ENCODE results near the gene PSMD1. TPM values are rescaled to one million over a fixed set of nuclear protein-coding genes. Genes with fewer than 3 reads are reported as not detected.
"Not testable (repeated sequence)": the region's sequence is repeated elsewhere in the genome, so short reads cannot be mapped to it uniquely, and the experiment has no call there.

Gene PSMD1
- total RNA-seq, 2 donors from 2014 or later: 74.1 to 114 TPM

DNA sequence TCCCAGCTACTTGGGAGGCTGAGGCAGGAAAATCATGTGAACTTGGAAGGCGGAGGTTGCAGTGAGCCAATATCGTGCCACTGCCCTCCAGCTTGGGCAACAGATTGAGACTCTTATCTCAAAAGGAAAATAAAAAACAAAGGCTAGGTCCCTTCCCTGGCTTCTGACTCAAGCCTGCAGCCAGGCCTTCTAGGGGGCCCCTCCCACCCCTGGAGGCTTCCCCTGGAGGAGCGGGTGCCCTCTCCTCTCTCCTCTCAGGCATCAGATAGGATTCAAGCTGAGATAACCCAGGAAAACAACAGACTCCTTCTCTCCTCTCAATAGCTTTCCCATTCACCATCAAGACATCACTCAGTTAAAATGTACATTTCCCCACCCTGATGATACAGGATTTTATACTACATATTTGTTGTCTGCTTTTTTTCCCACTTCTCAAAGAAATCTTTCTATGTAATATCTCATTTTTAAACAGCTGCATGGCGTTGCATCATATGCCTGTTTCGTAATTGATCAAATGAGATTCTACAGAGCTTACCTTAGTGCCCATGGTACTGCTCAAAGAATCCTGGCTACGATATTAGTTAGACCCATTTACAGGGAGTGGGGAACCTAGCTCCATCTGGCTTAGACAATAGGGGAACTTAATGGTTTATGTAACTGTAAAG is 40.0 kb upstream of the PSMD1 start:
- Histone ChIP-seq H3K4me1 (no peaks in the 10 kb centered on the region), H3K9me3 (no peaks in the 10 kb centered on the region), H3K9ac (ENCODE audit: low read depth in 2 of 2, low read length in 2 of 2) (no peak overlapping the region), H3K36me3 (no peaks in the 10 kb centered on the region), H3K27ac (no peak overlapping the region), H3K27me3 (no peaks in the 10 kb centered on the region), H3K4me3 (no peak overlapping the region)
- TF ChIP-seq, protein P1, sequence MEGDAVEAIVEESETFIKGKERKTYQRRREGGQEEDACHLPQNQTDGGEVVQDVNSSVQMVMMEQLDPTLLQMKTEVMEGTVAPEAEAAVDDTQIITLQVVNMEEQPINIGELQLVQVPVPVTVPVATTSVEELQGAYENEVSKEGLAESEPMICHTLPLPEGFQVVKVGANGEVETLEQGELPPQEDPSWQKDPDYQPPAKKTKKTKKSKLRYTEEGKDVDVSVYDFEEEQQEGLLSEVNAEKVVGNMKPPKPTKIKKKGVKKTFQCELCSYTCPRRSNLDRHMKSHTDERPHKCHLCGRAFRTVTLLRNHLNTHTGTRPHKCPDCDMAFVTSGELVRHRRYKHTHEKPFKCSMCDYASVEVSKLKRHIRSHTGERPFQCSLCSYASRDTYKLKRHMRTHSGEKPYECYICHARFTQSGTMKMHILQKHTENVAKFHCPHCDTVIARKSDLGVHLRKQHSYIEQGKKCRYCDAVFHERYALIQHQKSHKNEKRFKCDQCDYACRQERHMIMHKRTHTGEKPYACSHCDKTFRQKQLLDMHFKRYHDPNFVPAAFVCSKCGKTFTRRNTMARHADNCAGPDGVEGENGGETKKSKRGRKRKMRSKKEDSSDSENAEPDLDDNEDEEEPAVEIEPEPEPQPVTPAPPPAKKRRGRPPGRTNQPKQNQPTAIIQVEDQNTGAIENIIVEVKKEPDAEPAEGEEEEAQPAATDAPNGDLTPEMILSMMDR (IDR thresholded peaks at IDR 0.05): no peak
- DNase-seq: no peak
- intact Hi-C loops (cut with DNase I): no loop called here

DNA sequence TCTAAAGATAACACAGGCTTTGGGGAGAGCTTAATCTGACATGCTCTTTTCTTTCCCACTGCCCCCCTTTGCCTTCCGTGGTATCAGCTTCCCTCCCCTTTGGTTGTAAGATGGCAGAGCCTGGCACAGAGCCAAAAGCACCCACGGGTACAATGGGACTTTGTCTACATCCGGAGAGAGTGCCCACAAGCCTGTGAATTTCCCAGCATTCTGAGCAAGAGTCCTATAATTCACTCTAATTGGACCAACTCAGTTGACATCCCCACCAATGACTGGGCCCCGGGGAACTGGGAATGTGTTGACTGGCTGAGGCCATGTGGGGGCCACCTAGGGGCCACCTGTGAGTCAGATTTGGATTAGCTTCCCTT is 39.5 kb upstream of the PSMD1 start:
- Histone ChIP-seq H3K4me1 (no peaks in the 10 kb centered on the region), H3K27ac (no peak overlapping the region), H3K9ac (ENCODE audit: low read depth in 2 of 2, low read length in 2 of 2) (no peak overlapping the region), H3K36me3 (no peaks in the 10 kb centered on the region), H3K9me3 (no peaks in the 10 kb centered on the region), H3K4me3 (no peak overlapping the region), H3K27me3 (no peaks in the 10 kb centered on the region)
- DNase-seq: no peak
- TF ChIP-seq, protein P1 (IDR thresholded peaks at IDR 0.05): no peak
- intact Hi-C loops (cut with DNase I): no loop called here

DNA sequence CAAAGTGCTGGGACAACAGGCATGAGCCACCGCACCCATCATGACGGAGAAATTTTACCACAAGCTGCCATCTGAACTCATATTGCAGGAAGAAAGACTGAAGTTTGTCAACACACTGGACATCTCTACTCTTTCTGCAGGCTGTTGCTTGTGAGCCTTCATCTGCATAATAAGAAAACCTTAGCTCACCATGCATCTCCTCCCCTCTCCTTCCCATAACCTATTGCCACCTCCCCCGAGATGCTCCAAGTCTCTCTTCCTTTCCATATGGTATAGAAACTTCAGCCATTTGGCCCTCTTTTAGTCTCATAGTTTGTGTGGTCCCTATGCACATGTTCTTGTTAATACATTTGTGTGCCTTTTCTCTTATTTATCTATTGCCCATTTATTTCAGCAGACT is 38.5 kb upstream of the PSMD1 start:
- H3K9me3 ChIP-seq: no peaks in the 10 kb centered on the region
- H3K4me3 ChIP-seq: no peak overlapping the region
- intact Hi-C loops (cut with DNase I): no loop called here
- no peaks in the 10 kb centered on the region for H3K27me3 ChIP-seq
- TF ChIP-seq, protein P1 (IDR thresholded peaks at IDR 0.05): no peak
- no peak for DNase-seq
- H3K4me1 ChIP-seq: no peaks in the 10 kb centered on the region
- H3K9ac ChIP-seq (ENCODE audit: low read depth in 2 of 2, low read length in 2 of 2): no peak overlapping the region
- no peak overlapping the region for H3K27ac ChIP-seq
- H3K36me3 ChIP-seq: no peaks in the 10 kb centered on the region

DNA sequence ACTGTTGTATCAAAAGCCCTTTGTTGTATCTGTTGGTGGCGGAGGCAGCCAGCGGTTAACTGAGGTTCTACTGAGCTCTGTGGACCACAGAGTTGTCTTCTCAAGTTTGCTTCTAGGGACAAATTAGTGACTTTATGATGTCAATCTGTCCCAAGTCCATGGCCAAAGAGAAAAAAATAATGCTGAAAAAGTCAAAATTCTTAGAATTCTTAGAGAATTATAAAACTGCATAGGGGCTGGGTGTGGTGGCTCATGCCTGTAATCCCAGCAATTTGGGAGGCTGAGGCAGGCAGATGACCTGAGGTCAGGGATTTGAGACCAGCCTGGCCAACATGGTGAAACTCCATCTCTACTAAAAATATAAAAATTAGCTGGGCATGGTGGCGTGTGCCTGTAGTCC is 31.6 kb upstream of the PSMD1 start:
- H3K4me3 ChIP-seq; H3K9ac ChIP-seq (ENCODE audit: low read depth in 2 of 2, low read length in 2 of 2); DNase-seq; H3K27ac ChIP-seq; H3K36me3 ChIP-seq; intact Hi-C loops (cut with DNase I); H3K27me3 ChIP-seq; H3K4me1 ChIP-seq; H3K9me3 ChIP-seq: not testable (repeated sequence)

DNA sequence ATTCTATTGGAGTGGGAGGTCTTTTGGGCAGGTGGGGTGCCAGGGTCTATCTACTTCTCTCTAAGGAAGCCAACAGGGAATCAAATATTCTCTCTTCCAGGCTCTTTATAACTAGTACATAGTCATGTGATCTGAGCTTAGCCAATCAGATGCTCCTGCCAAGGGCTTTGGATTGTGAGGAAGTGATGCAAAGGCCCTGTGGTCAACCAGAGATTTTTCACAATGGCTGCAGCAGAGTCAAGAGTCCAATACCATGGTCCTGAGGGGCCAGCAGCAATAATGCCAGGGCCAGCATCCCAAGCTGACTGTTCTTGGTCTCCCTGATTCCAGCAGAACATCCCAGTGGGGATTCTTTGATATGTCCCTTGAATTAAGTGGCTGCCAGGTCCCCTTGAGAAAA is 27.8 kb upstream of the PSMD1 start:
- H3K4me1 ChIP-seq: peaks cover 3% of the 10 kb centered on the region
- H3K36me3 ChIP-seq: no peaks in the 10 kb centered on the region
- TF ChIP-seq, protein P1 (IDR thresholded peaks at IDR 0.05): no peak
- intact Hi-C loops (cut with DNase I): no loop called here
- no peak overlapping the region for H3K4me3 ChIP-seq
- DNase-seq: no peak
- no peak overlapping the region for H3K9ac ChIP-seq (ENCODE audit: low read depth in 2 of 2, low read length in 2 of 2)
- H3K27me3 ChIP-seq: no peaks in the 10 kb centered on the region
- no peaks in the 10 kb centered on the region for H3K9me3 ChIP-seq
- H3K27ac ChIP-seq: no peak overlapping the region

DNA sequence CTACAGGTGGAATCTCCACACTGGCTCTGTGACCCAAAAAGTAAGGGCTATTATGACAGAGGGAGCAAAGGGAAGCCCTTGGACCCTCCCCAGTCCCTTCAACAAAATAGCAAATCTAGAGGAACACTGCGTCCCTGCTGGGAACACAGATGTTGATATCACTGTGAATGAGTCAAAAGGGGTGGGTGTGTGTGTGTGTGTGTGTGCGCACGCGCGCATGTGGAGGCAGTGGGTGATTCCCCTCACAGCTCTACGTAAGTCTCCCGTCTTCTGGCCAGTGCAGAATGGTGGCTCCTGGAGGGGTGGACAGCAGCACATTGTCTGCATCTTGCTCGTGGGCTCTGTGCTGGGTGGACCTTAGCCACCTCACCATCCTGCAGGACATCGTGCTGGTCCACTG is 27.1 kb upstream of the PSMD1 start:
- DNase-seq: no peak
- Histone ChIP-seq H3K9me3 (no peaks in the 10 kb centered on the region), H3K36me3 (no peaks in the 10 kb centered on the region), H3K27me3 (no peaks in the 10 kb centered on the region), H3K27ac (no peak overlapping the region), H3K4me1 (peaks cover 3% of the 10 kb centered on the region), H3K4me3 (no peak overlapping the region), H3K9ac (ENCODE audit: low read depth in 2 of 2, low read length in 2 of 2) (no peak overlapping the region)
- TF ChIP-seq, protein P1 (IDR thresholded peaks at IDR 0.05): no peak
- intact Hi-C loops (cut with DNase I): no loop called here
